Left cardiac atrium (tissue), 4 donors: ENCODE measurements around the gene TAF4B. TPM values are rescaled to one million over a fixed set of nuclear protein-coding genes. Genes with fewer than 3 reads are reported as not detected.
"Not testable (repeated sequence)": the region's sequence is repeated elsewhere in the genome, so short reads cannot be mapped to it uniquely, and the experiment has no call there.

Experiments used
- ATAC-seq, 2 donors: fragments of 200-7000 bp; cut with Tn5 transposase; one replicate each; pipeline ENCODE4 v1.9.1; 2020; ENCODE audit warnings: mild to moderate bottlenecking in 2 of 2, moderate library complexity in 2 of 2
- DNase-seq: peaks from one replicate; pipeline ENCODE4 v3.0.0-alpha.2; 2020
- intact Hi-C, 2 donors: fragments of 100-400 bp; cut with DNase I; formaldehyde crosslinking; loops; one replicate each; pipeline versions ENCODE4 v1.14.1 to v1.15.1; 2022 to 2023
- long read RNA-seq: library from polyadenylated mRNA; unstranded; transcript quantifications from one replicate; pipeline ENCODE4 v2.0.0, GENCODE V29; 2021
- total RNA-seq, 2 donors: library from RNA; stranded (reverse); fragmentation: NEBNext Ultra II Directional; extraction: Animal tissue kit (Norgen Biotek cat#: 25700); gene quantifications; one replicate each; pipeline ENCODE4 v1.2.1, GENCODE V29; 2021
- donor health status: DM: no; HTN: yes; CAD: no.
- donor health status: DM: no; HTN: yes; CAD: no; lungs with severe emphysema.
- donor health status: DM: yes; HTN: yes; CAD: no.
- donor health status: Dilated cardiomyopathy.

TAF4B gene, protein sequence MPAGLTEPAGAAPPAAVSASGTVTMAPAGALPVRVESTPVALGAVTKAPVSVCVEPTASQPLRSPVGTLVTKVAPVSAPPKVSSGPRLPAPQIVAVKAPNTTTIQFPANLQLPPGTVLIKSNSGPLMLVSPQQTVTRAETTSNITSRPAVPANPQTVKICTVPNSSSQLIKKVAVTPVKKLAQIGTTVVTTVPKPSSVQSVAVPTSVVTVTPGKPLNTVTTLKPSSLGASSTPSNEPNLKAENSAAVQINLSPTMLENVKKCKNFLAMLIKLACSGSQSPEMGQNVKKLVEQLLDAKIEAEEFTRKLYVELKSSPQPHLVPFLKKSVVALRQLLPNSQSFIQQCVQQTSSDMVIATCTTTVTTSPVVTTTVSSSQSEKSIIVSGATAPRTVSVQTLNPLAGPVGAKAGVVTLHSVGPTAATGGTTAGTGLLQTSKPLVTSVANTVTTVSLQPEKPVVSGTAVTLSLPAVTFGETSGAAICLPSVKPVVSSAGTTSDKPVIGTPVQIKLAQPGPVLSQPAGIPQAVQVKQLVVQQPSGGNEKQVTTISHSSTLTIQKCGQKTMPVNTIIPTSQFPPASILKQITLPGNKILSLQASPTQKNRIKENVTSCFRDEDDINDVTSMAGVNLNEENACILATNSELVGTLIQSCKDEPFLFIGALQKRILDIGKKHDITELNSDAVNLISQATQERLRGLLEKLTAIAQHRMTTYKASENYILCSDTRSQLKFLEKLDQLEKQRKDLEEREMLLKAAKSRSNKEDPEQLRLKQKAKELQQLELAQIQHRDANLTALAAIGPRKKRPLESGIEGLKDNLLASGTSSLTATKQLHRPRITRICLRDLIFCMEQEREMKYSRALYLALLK
- total RNA-seq, result 1 to 10 TPM; 1.5 to 2.2 TPM
- long read RNA-seq, full-length matches to known transcripts, result 3 of 6 reads
- long read RNA-seq, partial matches to known transcripts, result 1 of 6 reads
- long read RNA-seq, other reads (novel, unspliced or antisense), result 2 of 6 reads

DNA sequence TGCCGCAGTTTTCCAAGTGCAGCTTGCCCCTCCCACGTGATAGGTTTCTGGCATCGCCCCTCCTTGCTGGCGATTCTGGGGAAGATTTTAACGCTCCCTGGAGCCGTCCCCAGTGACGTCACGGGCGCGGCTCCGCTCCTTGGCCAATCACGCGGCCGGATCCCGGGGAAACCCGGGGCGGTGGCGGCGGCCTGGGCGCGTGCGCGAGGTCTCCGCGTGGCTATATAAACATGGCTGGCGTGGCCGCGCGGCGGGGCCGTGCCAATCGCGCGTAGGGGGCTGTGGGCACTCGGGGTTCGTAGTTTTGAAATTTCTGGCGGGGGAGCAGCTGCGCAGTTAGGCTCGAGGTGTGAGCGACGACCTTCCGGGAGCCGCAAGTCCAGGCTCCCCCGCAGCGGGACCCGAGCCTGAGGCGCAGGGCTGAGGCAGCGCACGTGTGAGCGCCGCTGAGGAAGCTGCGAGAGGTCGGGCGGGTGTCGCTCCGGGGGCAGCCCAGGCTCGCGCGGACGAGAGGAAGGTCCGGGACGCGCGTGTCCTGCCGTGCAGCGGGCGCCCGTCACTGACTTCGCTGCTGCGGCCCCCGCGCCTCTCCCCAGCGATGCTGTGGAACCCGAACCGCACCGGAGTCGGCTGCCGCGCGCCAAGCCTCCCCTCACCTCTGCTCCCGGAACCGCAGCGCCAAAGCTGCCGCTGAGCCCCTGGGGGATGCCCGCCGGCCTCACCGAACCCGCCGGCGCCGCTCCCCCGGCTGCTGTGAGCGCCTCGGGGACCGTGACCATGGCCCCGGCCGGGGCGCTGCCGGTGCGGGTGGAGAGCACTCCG lies at the start of gene TAF4B:
Gene TAF4B (plus strand): TSS at position 217 of the 822 bp plus-strand sequence. CDS start 489 bp downstream, at position 706.
- ATAC-seq, result peak; percentile 99
- peak; percentile 96 for DNase-seq
- intact Hi-C loops, result loop anchor here in 1 of 2 donors (2.0 kb wide), 1 partner anchor 136 kb away; the partner anchor contains the start of gene SS18

DNA sequence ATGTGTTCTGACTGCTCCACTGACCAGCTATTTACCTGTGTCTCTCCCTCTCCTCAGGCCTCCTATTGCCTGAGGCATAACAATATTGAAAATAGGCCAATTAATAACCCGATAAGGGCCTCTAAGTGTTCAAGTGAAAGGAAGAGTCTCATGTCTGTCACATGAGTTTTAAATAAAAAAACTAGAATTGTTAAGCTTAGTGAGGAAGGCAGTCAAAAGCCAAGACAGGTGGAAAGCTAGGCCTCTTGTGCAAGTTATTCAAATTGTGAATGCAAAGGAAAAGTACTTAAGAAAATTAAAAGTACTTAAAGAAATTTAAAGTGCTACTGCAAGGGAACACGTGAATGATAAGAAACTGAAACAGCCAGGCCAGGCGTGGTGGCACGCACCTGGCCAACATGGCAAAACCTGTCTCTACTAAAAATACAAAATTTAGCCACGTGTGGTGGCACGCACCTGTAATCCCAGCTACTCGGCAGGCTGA lies 44.9 kb upstream of the TAF4B start:
- intact Hi-C loops, result no loop called here

DNA sequence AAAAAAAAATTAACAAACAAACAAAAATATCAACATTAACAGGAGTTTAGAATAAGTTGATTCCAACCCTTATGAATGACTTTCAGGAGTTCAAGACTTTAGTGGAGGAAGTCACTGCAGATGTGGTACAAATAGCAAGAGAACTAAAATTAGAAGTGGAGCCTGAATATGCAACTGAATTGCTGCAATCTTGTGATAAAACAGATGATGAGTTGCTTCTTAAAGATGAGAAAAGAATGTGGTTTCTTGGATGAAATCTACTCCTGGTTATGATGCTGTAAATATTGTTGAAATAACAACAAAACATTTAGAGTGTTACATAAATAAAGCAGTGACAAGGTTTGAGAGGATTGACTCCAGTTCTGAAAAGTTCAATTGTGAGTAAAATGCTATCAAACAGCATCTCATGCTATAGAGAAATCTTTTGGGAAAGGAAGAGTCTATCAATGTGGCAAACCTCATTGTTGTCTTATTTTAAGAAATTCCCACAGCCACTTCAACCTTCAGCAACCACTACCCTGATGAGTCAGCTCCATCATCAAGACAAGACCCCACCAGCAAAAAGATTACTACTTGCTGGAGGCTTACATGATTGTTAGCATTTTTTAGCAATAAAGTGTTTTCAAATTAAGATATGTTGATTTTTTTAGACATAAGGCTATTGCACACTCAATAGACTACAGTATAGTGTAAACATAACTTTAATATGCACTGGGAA lies 42.7 kb upstream of the TAF4B start:
- ATAC-seq (no peak), DNase-seq (no peak)
- intact Hi-C loops, result no loop called here

More for the DNA sequence above, 44.9 kb upstream of the TAF4B start:
- DNase-seq (no peak), ATAC-seq (no peak)

- DNase-seq (no peak), ATAC-seq (no peak)
- intact Hi-C loops, result no loop called here
Measured at GRCh38 chr18:26185267-26185666, 41.0 kb upstream of the TAF4B start.

DNA sequence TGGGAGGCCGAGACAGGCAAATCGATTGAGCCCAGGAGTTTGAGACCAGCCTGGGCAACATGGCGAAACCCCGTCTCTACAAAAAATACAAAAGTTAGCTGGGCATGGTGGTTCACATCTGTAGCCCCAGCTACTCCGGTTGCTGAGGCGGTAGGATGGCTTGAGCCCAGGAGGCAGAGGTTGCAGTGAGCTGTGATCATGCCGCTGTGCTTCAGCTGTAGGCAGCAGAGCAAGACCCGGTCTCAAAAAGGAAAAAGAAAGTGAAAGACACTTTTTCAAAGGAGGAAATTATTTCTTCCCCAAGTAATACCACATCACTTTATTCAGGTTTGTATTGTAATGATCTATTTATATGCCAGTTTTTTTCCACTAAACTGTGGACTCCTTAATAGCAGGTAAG lies 35.7 kb upstream of the TAF4B start:
- intact Hi-C loops, result no loop called here
- ATAC-seq, result no peak

GRCh38 chr18:26192233-26192632 lies 34.0 kb upstream of the TAF4B start:
- intact Hi-C loops, result no loop called here
- DNase-seq (no peak), ATAC-seq (no peak)

More for the DNA sequence above, 35.7 kb upstream of the TAF4B start:
- no peak for DNase-seq

GRCh38 chr18:26196605-26197004 lies 29.6 kb upstream of the TAF4B start:
- intact Hi-C loops, result no loop called here

DNA sequence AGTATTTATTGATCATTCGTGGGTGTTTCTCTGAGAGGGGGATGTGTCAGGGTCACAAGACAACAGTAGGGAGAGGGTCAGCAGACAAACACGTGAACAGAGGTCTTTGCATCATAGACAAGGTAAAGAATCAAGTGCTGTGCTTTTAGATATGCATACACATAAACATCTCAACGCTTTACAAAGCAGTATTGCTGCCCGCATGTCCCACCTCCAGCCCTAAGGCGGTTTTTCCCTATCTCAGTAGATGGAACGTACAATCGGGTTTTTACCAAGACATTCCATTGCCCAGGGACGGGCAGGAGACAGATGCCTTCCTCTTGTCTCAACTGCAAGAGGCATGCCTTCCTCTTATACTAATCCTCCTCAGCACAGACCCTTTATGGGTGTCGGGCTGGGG lies 24.2 kb upstream of the TAF4B start:
- ATAC-seq, intact Hi-C loops, DNase-seq: not testable (repeated sequence)

More at GRCh38 chr18:26196605-26197004, 29.6 kb upstream of the TAF4B start:
- ATAC-seq (no peak), DNase-seq (no peak)

- no peak for ATAC-seq
- no peak for DNase-seq
- intact Hi-C loops, result no loop called here
Measured at GRCh38 chr18:26205318-26205717, 20.9 kb upstream of the TAF4B start.

GRCh38 chr18:26206488-26206887 lies 19.8 kb upstream of the TAF4B start:
- ATAC-seq, result no peak
- intact Hi-C loops, result no loop called here
- no peak for DNase-seq

GRCh38 chr18:26207937-26208336 lies 18.3 kb upstream of the TAF4B start:
- ATAC-seq (no peak), DNase-seq (no peak)
- intact Hi-C loops, result no loop called here

DNA sequence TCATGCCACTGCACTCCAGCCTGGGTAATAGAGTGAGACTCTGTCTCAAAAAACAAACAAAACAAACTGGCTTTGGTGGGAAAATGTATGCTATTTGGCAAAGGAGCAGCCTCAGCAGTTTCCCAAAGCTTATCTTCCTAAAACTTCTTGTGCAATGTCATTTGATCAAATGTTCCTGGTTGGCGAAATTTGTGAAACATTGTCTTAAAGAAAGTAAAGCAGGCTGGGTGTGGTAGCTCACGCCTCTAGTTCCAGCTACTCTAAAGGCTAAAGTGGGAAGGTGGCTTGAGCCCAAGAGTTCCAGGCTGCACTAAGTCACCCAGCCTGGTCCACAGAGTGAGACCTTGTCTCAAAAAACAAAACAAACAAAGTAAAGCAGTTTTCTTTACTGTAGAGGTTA lies 17.3 kb upstream of the TAF4B start:
- ATAC-seq (no peak), DNase-seq (no peak)
- intact Hi-C loops, result no loop called here

GRCh38 chr18:26210147-26210546 lies 16.1 kb upstream of the TAF4B start:
- intact Hi-C loops, result no loop called here

DNA sequence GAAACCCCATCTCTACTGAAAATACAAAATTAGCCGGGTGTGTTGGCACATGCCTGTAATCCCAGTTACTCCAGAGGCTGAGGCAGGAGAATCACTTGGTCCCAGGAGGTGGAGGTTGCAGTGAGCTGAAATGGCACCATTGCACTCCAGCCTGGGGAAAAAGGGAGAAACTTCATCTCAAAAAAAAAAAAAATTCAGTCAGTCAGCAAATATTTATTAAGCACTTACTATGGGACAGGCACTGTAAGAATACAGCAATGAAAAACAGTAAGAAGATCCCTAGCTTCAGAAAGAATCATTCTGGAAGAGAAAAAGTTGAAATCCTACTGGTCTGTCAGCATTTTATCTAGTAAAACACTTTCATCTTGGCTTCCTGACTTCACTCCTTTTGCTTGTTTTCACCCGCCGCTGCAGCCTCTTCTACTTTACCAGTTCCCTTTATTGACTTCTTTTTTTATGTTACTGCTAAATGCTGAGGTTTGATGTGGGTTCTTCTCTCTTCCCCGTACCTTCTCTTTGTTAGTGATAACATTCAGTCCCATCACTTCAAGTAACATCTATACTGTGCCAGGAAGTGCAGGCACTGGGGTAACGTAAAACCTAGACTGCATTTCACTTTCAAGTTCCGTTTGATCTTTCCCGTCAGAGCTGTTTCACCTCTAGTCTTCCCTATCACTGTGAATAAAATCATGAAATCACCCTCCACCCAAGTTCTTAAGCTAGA lies 10.8 kb upstream of the TAF4B start:
- ATAC-seq (peak in 1 of 2 donors; percentile 23), DNase-seq (no peak)

More at GRCh38 chr18:26210147-26210546, 16.1 kb upstream of the TAF4B start:
- no peak for DNase-seq
- no peak for ATAC-seq

DNA sequence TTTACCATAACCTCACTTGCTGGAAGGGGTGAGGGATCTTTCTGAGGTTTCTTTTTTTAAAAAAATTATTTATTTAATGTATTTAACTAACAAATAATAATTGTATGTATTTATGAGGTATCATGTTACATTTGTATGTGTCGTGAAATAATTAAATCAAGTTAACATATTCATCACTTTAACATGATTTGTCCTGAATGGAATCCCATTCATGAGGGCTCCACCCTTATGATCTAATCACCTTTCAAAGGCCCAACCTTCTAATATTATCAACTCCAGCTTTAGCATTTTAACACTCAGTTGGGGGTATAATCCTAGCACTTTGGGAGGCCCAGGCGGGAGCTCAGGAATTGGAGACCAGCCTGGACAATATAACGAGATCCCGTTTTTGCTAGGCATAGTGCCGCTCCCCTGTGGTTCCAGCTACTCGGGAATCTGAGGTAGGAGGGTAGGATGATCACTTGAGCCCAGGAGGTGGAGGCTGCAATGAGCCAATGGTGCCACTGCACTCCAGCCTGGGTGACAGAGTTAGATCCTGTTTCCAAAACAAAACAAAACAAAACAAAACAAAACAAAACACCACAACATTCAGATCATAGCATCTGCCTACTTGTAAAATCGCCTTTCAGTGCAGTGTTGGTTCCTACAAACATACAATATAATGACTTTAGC lies 1.1 kb upstream of the TAF4B start:
- no peak for ATAC-seq

More for the DNA sequence above, 10.8 kb upstream of the TAF4B start:
- intact Hi-C loops, result no loop called here

GRCh38 chr18:26225915-26226228 lies 373 bp upstream of the TAF4B start:
- DNase-seq (no peak), ATAC-seq (no peak)
- intact Hi-C loops, result loop anchor here in 1 of 2 donors (2.0 kb wide), 1 partner anchor 135 kb away; the partner anchor contains the start of gene SS18

More for the DNA sequence above, 1.1 kb upstream of the TAF4B start:
- no peak for DNase-seq
- intact Hi-C loops, result no loop called here
